ENCODE results near the gene ANKRD16. TPM values are rescaled to one million over a fixed set of nuclear protein-coding genes. Genes with fewer than 3 reads are reported as not detected.

Gene ANKRD16
- polyA plus RNA-seq, 3 donors, result 1.4 to 2.9 (median 2.1) TPM

GRCh38 chr10:5895804-5896203 is 6.1 kb upstream of the ANKRD16 start:
- TF ChIP-seq CTCF (IDR thresholded peaks at IDR 0.05), result no peak
- no peak overlapping the region for H3K9ac ChIP-seq (ENCODE audit: insufficient read depth, low read length, poor library complexity, severe bottlenecking)
- H3K4me3 ChIP-seq (replicated peaks in 1 of 3; ENCODE audit: low read depth in 2 of 3, low read length in 3 of 3), result no peak overlapping the region
- H3K4me2 ChIP-seq (replicated peaks; ENCODE audit: extremely low read depth, low read length, poor library complexity, severe bottlenecking), result no peak overlapping the region
- Mint-ChIP-seq H3K4me1 (peaks cover 18% of the 10 kb centered on the region), H3K4me3 (no peak overlapping the region), H3K27ac (peak overlapping the region in 3 of 7 donors; percentile 1 to 56 (median 23)), H3K9me3 (peaks cover 6 to 14% (median 11%) of the 10 kb centered on the region in 7 donors), H3K27me3 (ENCODE audit: low read depth in 3 of 3) (no peaks in the 10 kb centered on the region), H3K36me3 (peaks cover 49 to 56% of the 10 kb centered on the region in 2 donors)
- H3K9me3 ChIP-seq (replicated peaks in 1 of 2; ENCODE audit: control insufficient read depth in 1 of 2, insufficient read depth in 1 of 2, low read length in 2 of 2), result peaks cover 7 to 12% of the 10 kb centered on the region in 2 donors
- H3K27ac ChIP-seq (ENCODE audit: low read depth in 1 of 2, low read length in 2 of 2), result no peak overlapping the region
- H3K27me3 ChIP-seq (ENCODE audit: control insufficient read depth in 2 of 2, insufficient read depth in 2 of 2, low read length in 2 of 2), result no peaks in the 10 kb centered on the region
- no peak for DNase-seq
- no peak overlapping the region for H2AFZ ChIP-seq (ENCODE audit: insufficient read depth, low read depth, low read length, poor library complexity, severe bottlenecking)
- peaks cover 6% of the 10 kb centered on the region in 2 donors for H3K4me1 ChIP-seq (ENCODE audit: control insufficient read depth in 1 of 2, insufficient read depth in 2 of 2, low read length in 2 of 2)
- H4K20me1 ChIP-seq (ENCODE audit: insufficient read depth, low read length), result peaks cover 74% of the 10 kb centered on the region
- WGBS (ENCODE audit: insufficient coverage), result 100% methylated on average over 2 of the region's 9 CpGs
- peaks cover 76% of the 10 kb centered on the region for H3K79me2 ChIP-seq (ENCODE audit: insufficient read depth, low read length)
- peaks cover 18 to 53% of the 10 kb centered on the region in 2 donors for H3K36me3 ChIP-seq (replicated peaks in 1 of 2; ENCODE audit: control insufficient read depth in 1 of 2, insufficient read depth in 2 of 2, low read length in 2 of 2)
- intact Hi-C loops (cut with micrococcal nuclease), result no loop called here

DNA sequence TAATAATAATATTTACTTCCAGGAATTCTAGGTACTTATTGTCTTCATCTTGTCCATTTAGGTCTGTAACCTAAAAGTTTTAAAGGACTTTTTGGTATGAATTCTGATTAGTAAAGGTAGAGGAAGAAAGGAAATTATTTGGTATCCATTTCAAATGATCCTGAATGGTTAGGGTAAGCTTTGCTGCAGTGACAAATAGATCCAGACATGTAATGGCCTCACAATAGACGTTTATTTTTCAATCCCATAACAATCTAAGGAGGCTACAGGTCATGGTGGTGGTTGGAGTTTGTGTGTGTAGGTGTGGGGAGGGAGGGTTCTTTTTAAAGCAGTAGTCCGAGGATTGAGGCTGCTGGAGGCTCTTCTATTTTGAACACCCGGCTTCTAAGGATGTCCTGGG is 5.7 kb upstream of the ANKRD16 start:
- peaks cover 21% of the 10 kb centered on the region for H3K4me1 Mint-ChIP-seq

More for the DNA sequence above, 5.7 kb upstream of the ANKRD16 start:
- TF ChIP-seq CTCF (IDR thresholded peaks at IDR 0.05), result no peak
- Histone ChIP-seq H4K20me1 (ENCODE audit: insufficient read depth, low read length) (peaks cover 73% of the 10 kb centered on the region), H3K9me3 (replicated peaks in 1 of 2; ENCODE audit: control insufficient read depth in 1 of 2, insufficient read depth in 1 of 2, low read length in 2 of 2) (peaks cover 7 to 12% of the 10 kb centered on the region in 2 donors), H3K27ac (ENCODE audit: low read depth in 1 of 2, low read length in 2 of 2) (no peak overlapping the region), H3K79me2 (ENCODE audit: insufficient read depth, low read length) (peaks cover 80% of the 10 kb centered on the region), H3K27me3 (ENCODE audit: control insufficient read depth in 2 of 2, insufficient read depth in 2 of 2, low read length in 2 of 2) (no peaks in the 10 kb centered on the region), H2AFZ (ENCODE audit: insufficient read depth, low read depth, low read length, poor library complexity, severe bottlenecking) (no peak overlapping the region), H3K4me3 (replicated peaks in 1 of 3; ENCODE audit: low read depth in 2 of 3, low read length in 3 of 3) (no peak overlapping the region), H3K36me3 (replicated peaks in 1 of 2; ENCODE audit: control insufficient read depth in 1 of 2, insufficient read depth in 2 of 2, low read length in 2 of 2) (peaks cover 18 to 53% of the 10 kb centered on the region in 2 donors), H3K9ac (ENCODE audit: insufficient read depth, low read length, poor library complexity, severe bottlenecking) (no peak overlapping the region), H3K4me1 (ENCODE audit: control insufficient read depth in 1 of 2, insufficient read depth in 2 of 2, low read length in 2 of 2) (peaks cover 9 to 10% of the 10 kb centered on the region in 2 donors), H3K4me2 (replicated peaks; ENCODE audit: extremely low read depth, low read length, poor library complexity, severe bottlenecking) (no peak overlapping the region)
- H3K27me3 Mint-ChIP-seq (ENCODE audit: low read depth in 3 of 3), result no peaks in the 10 kb centered on the region
- 90% methylated on average over 2 of the region's 3 CpGs for WGBS (ENCODE audit: insufficient coverage)
- H3K4me3 Mint-ChIP-seq, result no peak overlapping the region
- intact Hi-C loops (cut with micrococcal nuclease), result no loop called here
- peaks cover 49 to 56% of the 10 kb centered on the region in 2 donors for H3K36me3 Mint-ChIP-seq
- peaks cover 6 to 14% (median 11%) of the 10 kb centered on the region in 7 donors for H3K9me3 Mint-ChIP-seq
- H3K27ac Mint-ChIP-seq, result peak overlapping the region in 2 of 7 donors; percentile 23 to 56
- DNase-seq, result no peak

Measured in CD14-positive monocyte (primary cell).